ENCODE measurements around the gene NAA16.
"Not testable (repeated sequence)": the region's sequence is repeated elsewhere in the genome, so short reads cannot be mapped to it uniquely, and the experiment has no call there.

The NAA16 gene

GRCh38 chr13:41354416-41354815 is 43.3 kb downstream of the NAA16 start:
- no peak for DNase-seq

- not testable (repeated sequence) for DNase-seq
Observed at GRCh38 chr13:41356385-41356648, 45.2 kb downstream of the NAA16 start.

GRCh38 chr13:41356786-41357185 is 45.7 kb downstream of the NAA16 start:
- no peak for DNase-seq

- no peak for DNase-seq
Observed at GRCh38 chr13:41361491-41361890, 50.4 kb downstream of the NAA16 start.

GRCh38 chr13:41364043-41364442 is 53.0 kb downstream of the NAA16 start:
- DNase-seq = no peak

GRCh38 chr13:41365631-41366030 is 54.6 kb downstream of the NAA16 start:
- DNase-seq = no peak

GRCh38 chr13:41370736-41371135 is 59.7 kb downstream of the NAA16 start:
- no peak for DNase-seq

GRCh38 chr13:41377446-41377845 is 66.4 kb downstream of the NAA16 start:
- DNase-seq = no peak

GRCh38 chr13:41382431-41382830 is 71.4 kb downstream of the NAA16 start:
- no peak for DNase-seq

GRCh38 chr13:41383386-41383785 is 72.3 kb downstream of the NAA16 start:
- DNase-seq = no peak

GRCh38 chr13:41384749-41385503 is 73.9 kb downstream of the NAA16 start:
- no peak for DNase-seq

GRCh38 chr13:41386211-41386610 is 75.1 kb downstream of the NAA16 start:
- no peak for DNase-seq

GRCh38 chr13:41387576-41387975 is 76.5 kb downstream of the NAA16 start:
- DNase-seq = no peak

- DNase-seq = no peak
Observed at GRCh38 chr13:41388143-41388881, 77.2 kb downstream of the NAA16 start.

GRCh38 chr13:41389580-41389979 is 78.5 kb downstream of the NAA16 start:
- no peak for DNase-seq

- no peak for DNase-seq
Observed at GRCh38 chr13:41394166-41394565, 83.1 kb downstream of the NAA16 start.

- DNase-seq = no peak
Observed at GRCh38 chr13:41398494-41399170, 87.6 kb downstream of the NAA16 start.

GRCh38 chr13:41401366-41401765 is 90.3 kb downstream of the NAA16 start:
- DNase-seq = no peak

GRCh38 chr13:41402691-41403511 is 91.8 kb downstream of the NAA16 start:
- DNase-seq = peak in 1 of 51 donors; percentile 3

GRCh38 chr13:41403983-41404382 is 92.9 kb downstream of the NAA16 start:
- no peak for DNase-seq

- no peak for DNase-seq
Observed at GRCh38 chr13:41405367-41405766, 94.3 kb downstream of the NAA16 start.

GRCh38 chr13:41407380-41407779 is 96.3 kb downstream of the NAA16 start:
- no peak for DNase-seq

Data from hypothalamus (tissue), 51 donors.